Measurements from ENCODE around the gene TMEM213. TPM values are rescaled to one million over a fixed set of nuclear protein-coding genes. Genes with fewer than 3 reads are reported as not detected.

Gene TMEM213
- total RNA-seq, 1 donor from 2014 or later: not detected

GRCh38 chr7:138842111-138842510 is 44.3 kb downstream of the TMEM213 start:
- no peak for DNase-seq (ENCODE audit: low spot score)

DNA sequence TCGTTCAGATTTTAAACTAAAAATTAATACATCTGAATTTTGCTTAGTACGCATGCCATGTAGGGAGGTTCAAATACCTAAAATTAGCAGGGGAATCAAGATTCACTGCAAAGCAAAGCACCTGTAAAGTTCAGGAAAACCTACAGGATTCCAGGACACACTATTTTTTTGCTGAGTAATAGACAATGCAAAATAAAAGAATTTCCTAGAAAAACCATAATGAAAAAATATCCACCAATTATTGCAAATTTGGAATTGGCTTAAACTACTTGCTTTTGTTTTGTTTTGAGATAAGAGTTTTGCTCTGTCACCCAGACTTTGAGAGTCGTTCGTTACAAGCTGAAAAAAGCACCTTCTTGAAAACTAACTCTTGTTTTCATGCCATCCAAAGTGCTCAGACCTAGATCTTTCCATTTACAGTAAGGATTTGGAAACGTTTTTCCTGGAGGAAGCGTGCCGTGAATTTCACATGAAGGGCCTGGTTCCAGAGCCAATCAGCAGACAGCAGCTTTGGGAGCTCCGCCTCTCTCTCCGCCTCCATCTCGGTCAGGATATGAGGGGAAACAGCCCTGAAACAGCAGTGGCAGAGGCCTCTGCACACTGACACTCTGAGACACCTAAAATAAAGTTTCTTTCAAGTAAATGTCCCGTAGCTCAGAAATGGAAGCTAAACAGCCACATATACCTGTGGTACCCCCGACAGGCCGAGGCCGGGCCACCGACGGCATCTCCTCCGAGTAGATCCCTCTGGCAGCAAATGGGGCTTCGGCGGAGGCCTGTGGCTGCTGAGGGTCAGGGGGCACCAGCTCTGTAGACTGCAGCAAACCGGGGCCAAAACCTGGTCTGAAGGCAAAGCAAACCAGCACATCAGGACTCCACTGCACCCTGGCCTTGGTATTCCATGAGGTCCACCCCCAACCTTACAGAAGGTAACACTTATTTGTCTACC is 46.1 kb downstream of the TMEM213 start:
- DNase-seq (ENCODE audit: low spot score): no peak

DNA sequence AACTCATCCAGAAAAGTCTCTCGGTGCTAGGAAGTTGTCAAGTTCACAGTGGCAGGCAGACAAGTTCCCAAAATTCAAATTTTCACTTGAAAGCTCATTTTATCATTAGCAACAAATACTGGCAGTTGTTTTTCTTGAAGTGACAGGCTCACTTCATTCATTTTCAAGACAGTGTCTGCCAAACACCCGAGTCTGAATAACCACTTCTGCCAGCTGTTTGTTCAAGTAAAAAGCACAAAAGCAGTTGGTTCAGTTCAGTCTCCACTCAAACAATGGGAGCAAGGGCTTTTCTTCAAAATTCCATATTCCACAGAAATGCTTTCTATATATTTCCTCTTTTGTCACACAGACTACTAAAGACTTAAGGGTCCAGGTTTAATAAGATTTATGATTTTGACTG is 47.9 kb downstream of the TMEM213 start:
- no peak for DNase-seq (ENCODE audit: low spot score)

DNA sequence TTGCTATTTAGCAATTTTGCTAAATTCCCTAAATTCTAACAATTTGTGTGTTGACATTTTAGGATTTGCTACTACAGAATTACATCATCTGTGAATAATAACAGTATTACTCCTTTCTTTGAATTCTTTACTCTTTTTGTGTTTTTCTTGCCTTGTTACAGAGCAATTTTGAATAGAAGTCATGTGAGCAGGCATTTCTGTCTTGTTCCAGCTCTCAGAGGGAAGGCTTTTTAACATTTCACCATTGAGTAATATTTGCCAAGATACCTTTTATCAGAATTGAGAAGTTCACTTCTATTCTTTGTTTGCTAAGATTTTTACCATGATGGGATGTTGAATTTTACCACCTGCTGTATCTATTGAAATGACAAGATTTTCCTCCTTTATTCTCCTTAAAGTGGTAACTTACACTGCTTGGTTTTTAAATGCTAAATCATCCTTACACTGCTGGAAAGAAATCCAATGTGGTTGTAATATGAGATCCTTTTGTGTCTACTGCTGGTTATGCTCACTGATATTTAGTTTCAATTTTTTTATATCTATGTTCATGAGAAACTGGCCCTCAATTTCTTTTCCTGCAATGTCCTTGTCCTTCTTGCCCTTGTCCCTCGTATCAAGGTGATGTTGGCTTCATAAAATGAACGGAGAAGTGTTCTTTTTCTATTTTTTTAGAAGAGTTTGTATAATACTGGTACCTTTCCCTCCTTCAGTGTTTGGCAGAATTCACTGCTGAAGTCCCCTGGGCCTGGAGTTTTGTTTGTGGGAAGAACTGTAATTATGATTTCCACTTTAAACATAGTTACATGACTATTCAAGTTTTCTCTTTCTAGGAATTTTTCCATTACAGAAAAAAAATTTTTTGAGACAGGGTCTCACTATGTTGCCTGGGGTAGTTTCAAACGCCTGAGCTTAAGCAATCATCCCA is 50.5 kb downstream of the TMEM213 start:
- no peak for DNase-seq (ENCODE audit: low spot score)

DNA sequence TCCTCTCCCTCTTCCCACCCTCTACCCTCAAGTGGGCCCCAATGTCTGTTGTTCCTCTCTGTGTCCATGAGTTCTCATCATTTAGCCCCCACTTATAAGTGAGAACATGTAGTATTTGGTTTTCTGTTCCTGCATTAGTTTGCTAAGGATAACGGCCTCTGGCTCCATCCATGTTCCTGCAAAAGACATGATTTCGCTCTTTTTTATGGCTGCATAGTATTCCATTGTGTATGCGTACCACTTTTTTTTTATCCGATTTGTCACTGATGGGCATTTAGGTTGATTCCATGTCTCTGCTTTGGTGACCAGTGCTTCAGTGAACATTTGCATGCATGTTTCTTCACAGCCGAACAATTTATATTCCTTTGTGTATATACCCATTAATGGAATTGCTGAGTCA is 51.9 kb downstream of the TMEM213 start:
- DNase-seq (ENCODE audit: low spot score): no peak

- DNase-seq (ENCODE audit: low spot score): no peak
Observed at GRCh38 chr7:138852469-138852868, 54.7 kb downstream of the TMEM213 start.

DNA sequence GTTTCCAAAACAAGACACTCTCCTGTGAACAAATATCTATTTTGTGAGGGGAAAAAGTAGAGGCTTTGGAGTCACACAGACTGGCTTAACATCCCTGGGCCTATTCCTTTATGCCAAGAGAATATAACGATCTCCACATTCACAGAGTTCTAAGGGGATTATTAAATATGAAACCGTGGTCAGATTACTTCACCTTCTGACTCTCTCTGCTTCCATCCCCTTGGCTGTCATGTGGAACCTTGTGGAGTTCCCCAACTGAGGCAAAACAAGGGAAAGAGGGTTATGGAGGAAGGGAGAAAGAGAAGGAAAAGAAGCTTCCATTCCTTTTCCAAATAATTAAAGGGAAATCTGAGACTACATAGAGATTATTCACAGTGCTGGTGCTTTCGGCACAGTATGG is 55.7 kb downstream of the TMEM213 start:
- DNase-seq (ENCODE audit: low spot score): no peak

GRCh38 chr7:138854115-138854645 is 56.4 kb downstream of the TMEM213 start:
- no peak for DNase-seq (ENCODE audit: low spot score)

DNA sequence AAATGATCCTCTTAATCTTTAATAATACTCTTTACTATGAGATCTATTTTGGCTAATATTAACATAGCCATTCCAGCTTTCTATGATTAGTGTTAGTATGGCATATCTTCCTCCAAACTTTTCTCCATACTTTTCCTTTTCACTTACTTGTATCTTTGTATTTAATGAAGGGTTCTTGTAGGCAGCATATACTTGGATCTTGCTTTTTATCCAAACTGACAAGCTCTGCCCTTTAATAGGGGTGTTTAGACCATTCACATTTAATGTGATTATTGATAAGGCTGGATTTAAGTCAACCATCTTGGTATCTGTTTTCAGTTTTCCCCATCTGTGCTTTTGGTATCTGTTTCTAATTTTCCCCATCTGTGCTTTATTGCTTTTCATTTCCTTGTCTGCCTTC is 59.9 kb downstream of the TMEM213 start:
- no peak for DNase-seq (ENCODE audit: low spot score)

- DNase-seq (ENCODE audit: low spot score): no peak
Observed at GRCh38 chr7:138861051-138861450, 63.3 kb downstream of the TMEM213 start.

DNA sequence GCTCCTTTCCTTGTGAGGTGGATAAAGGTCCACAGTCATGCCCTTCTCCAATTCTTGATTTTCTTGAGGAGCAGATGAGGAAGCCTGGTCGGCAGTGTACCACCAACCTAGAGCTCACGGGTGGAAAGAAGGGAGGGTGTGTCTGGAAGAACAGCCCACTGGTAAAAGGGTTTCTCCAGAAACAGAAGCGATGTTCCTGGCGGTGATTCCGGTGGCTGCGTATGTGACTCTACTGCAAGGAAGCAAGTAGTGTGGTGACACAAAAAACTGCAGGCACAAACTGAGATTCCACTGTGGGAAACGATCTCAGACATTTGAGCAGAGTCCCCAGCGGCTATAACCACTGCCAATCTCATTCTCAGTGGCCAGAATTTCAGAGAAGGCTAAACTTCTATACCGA is 66.1 kb downstream of the TMEM213 start:
- no peak for DNase-seq (ENCODE audit: low spot score)

DNA sequence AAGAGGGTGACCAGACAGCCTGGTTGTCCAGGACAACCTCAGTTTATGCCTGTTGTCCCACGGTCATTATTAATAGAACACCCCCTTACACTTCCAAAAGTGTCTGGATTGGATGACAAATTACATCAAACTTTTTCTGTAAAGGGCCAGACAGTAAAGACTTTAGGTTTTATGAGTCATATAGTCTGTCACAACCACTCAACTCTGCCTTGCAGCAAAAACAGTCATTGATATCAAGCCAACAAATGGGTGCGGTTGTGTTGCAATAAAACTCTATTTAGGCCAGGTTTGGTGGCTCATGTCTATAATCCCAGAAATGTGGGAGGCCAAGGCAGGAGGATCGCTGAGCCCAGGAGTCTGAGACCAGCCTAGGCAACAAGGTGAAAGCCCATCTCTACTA is 66.9 kb downstream of the TMEM213 start:
- DNase-seq (ENCODE audit: low spot score): no peak

DNA sequence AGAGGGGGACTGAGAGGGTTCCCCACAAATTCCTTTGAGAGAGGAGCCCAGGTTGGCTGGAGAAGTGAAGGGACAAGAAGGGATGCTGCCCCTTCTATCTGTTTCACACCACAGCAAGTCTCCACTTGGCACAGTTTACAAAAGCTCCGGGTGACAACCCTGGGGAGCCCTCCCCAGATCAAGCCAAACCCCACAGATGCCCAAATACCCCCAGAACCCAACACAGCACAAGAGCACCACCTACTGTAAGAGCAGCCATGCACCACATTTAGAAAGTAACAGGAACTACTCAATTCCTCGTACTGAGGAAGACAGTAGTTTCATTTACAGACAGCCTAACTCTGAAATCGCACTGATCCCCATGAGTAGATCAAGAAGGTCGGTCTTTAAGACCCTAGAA is 68.0 kb downstream of the TMEM213 start:
- DNase-seq (ENCODE audit: low spot score): no peak

DNA sequence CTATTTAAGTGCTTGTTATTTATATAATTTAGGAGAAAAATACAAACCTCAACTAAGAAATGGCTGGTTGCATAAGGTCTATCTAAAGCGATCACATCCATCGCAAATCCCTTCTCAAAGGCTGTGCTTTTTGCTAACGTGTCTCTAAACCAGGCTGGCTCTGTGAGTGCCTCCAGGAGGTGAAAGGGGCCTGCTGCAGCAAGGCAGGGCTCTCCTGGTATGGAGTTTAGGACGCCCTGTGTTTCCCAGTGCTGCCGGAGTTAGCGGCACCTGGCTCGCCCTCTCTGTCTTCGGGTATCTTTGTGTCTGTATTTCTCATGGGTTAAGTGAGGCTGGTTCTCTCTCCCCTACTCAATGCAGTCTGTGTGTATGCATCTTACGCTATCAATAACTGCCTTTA is 68.6 kb downstream of the TMEM213 start:
- DNase-seq (ENCODE audit: low spot score): no peak

- DNase-seq (ENCODE audit: low spot score): no peak
Observed at GRCh38 chr7:138867744-138868143, 70.0 kb downstream of the TMEM213 start.

DNA sequence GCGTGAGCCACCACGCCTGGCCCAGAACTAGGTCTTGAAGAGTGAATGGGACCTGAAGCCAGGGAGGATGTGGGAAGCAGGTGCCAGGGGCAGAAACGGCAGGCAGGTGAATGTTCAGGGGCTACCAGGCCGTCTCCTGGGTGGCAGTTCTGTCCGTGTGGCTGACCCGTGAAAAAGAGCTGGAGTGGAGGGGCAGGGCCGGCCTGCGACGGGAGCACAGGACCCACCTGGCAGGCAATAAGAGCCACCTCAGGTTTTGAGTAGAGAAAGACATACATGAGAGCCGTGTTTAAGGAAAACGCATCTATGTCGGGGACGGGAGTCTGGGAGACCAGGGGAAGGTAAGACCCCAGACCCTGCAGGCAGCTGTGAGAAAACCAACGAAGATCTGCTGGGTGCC is 70.9 kb downstream of the TMEM213 start:
- no peak for DNase-seq (ENCODE audit: low spot score)

GRCh38 chr7:138869353-138869752 is 71.6 kb downstream of the TMEM213 start:
- no peak for DNase-seq (ENCODE audit: low spot score)

DNA sequence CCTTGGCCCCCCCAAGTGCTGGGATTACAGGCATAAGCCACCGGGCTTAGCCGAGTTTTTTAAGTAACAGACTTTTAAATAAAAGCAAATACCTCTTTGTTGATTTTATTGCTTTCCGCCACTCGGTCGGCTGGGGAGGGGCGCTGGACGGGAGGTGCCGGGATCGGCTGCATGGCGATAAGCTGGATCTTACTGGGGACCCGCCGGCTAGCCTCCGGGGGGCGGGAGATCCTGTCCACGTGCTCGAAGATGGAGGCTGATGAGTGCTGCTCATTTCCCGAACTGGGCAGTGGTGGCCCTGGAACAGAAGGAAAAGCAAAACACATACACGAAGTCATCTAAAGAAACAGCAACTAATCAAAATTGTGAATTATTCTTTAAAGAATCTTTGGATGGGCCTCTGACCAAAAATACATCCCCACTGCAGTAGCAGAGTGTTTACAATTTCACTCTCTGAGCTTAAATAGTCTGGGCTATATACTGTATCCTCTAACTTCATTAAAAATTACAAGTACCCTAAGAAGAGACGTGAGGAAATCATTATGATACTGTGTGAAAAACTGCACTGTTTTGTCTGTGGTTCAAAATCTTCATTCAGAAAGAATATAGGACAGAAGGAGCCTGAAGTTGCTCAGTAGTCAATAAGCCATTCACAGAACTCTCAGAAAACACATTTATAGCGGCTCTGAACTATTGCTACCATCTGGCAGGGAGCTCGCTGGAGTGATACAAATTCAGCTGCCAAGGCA is 73.4 kb downstream of the TMEM213 start:
- no peak for DNase-seq (ENCODE audit: low spot score)

GRCh38 chr7:138871814-138872090 is 74.0 kb downstream of the TMEM213 start:
- no peak for DNase-seq (ENCODE audit: low spot score)

DNA sequence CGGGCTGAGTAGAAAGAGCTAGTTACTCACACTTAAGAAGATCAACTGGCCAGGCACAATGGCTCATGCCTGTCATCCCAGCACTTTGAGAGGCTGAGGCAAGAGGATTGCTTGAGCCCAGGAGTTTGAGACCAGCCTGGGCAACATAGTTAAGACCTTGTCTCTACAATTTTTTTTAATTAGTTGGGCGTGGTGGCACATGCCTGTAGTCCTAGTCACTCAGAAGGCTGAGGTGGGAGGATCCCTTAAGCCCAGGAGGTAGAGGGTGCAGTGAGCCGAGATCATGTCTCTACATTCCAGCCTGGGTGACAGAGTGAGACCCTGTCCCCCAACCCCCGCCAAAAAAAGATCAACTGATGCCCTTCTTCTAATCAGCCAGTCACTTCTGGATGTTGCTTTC is 74.8 kb downstream of the TMEM213 start:
- no peak for DNase-seq (ENCODE audit: low spot score)

- no peak for DNase-seq (ENCODE audit: low spot score)
Observed at GRCh38 chr7:138873220-138873892, 75.6 kb downstream of the TMEM213 start.
